IPS-15b (cell line): ENCODE results near the gene ISL2.

Experiments
- H3K27me3 ChIP-seq: one replicate; pipeline ENCODE4 v1.6.1; 2013; ENCODE audit warnings: low read length; ENCODE audit not compliant: control insufficient read depth, insufficient read depth
- H3K36me3 ChIP-seq: one replicate; pipeline ENCODE4 v1.6.1; 2013; ENCODE audit warnings: low read length; ENCODE audit not compliant: control insufficient read depth, insufficient read depth
- H3K4me1 ChIP-seq: one replicate; pipeline ENCODE4 v1.6.1; 2013; ENCODE audit warnings: mild to moderate bottlenecking, low read length; ENCODE audit not compliant: control insufficient read depth, insufficient read depth
- H3K4me3 ChIP-seq: one replicate; pipeline ENCODE4 v1.5.1; 2013; ENCODE audit warnings: low read depth, low read length
- H3K9ac ChIP-seq: one replicate; pipeline ENCODE4 v1.6.1; 2013; ENCODE audit warnings: low read depth, mild to moderate bottlenecking, low read length
- H3K9me3 ChIP-seq: one replicate; pipeline ENCODE4 v1.6.1; 2013; ENCODE audit warnings: mild to moderate bottlenecking, low read length; ENCODE audit not compliant: control insufficient read depth, insufficient read depth

The ISL2 gene

GRCh38 chr15:76339305-76340197 lies 3.0 kb downstream of the ISL2 start:
- Histone ChIP-seq H3K27me3 (peaks cover 91% of the 10 kb centered on the region), H3K36me3 (no peaks in the 10 kb centered on the region), H3K4me3 (peak overlapping the region; percentile 54), H3K4me1 (no peaks in the 10 kb centered on the region), H3K9me3 (no peaks in the 10 kb centered on the region), H3K9ac (no peak overlapping the region)

DNA sequence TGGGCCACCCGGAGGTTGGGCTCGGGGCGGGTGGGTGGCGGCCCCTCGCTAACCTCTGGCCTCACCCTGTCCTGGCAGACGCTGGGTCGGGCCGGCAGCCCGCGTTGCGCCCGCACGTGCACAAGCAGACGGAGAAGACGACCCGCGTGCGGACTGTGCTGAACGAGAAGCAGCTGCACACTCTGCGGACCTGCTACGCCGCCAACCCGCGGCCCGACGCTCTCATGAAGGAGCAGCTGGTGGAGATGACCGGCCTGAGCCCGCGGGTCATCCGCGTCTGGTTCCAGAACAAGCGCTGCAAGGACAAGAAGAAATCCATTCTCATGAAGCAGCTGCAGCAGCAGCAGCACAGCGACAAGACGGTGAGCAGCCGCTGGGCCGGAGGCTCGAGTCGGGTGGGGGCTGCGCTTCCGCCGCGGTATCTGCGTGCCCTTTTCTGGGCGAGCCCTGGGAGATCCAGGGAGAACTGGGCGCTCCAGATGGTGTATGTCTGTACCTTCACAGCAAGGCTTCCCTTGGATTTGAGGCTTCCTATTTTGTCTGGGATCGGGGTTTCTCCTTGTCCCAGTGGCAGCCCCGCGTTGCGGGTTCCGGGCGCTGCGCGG lies 3.7 kb downstream of the ISL2 start:
- Histone ChIP-seq H3K27me3 (peaks cover 95% of the 10 kb centered on the region), H3K9me3 (no peaks in the 10 kb centered on the region), H3K9ac (no peak overlapping the region), H3K4me1 (peaks cover under 1% of the 10 kb centered on the region), H3K4me3 (peak overlapping the region; percentile 52), H3K36me3 (no peaks in the 10 kb centered on the region)

DNA sequence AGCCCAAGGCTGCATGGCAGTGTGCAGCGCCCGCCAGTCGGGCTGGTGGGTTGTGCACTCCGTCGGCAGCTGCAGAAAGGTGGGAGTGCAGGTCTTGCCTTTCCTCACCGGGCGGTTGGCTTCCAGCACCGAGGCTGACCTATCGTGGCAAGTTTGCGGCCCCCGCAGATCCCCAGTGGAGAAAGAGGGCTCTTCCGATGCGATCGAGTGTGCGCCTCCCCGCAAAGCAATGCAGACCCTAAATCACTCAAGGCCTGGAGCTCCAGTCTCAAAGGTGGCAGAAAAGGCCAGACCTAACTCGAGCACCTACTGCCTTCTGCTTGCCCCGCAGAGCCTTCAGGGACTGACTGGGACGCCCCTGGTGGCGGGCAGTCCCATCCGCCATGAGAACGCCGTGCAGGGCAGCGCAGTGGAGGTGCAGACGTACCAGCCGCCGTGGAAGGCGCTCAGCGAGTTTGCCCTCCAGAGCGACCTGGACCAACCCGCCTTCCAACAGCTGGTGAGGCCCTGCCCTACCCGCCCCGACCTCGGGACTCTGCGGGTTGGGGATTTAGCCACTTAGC lies 4.3 kb downstream of the ISL2 start:
- no peak overlapping the region for H3K9ac ChIP-seq
- no peaks in the 10 kb centered on the region for H3K9me3 ChIP-seq
- H3K27me3 ChIP-seq = peaks cover 95% of the 10 kb centered on the region
- peak overlapping the region; percentile 52 for H3K4me3 ChIP-seq
- H3K4me1 ChIP-seq = peaks cover 2% of the 10 kb centered on the region
- no peaks in the 10 kb centered on the region for H3K36me3 ChIP-seq

DNA sequence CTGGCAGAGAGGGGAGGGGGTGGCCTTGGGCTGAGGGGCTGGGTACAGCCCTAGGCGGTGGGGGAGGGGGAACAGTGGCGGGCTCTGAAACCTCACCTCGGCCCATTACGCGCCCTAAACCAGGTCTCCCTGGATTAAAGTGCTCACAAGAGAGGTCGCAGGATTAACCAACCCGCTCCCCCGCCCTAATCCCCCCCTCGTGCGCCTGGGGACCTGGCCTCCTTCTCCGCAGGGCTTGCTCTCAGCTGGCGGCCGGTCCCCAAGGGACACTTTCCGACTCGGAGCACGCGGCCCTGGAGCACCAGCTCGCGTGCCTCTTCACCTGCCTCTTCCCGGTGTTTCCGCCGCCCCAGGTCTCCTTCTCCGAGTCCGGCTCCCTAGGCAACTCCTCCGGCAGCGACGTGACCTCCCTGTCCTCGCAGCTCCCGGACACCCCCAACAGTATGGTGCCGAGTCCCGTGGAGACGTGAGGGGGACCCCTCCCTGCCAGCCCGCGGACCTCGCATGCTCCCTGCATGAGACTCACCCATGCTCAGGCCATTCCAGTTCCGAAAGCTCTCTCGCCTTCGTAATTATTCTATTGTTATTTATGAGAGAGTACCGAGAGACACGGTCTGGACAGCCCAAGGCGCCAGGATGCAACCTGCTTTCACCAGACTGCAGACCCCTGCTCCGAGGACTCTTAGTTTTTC lies 4.9 kb downstream of the ISL2 start:
- Histone ChIP-seq H3K9me3 (no peaks in the 10 kb centered on the region), H3K36me3 (no peaks in the 10 kb centered on the region), H3K4me3 (peak overlapping the region; percentile 52), H3K27me3 (peaks cover 97% of the 10 kb centered on the region), H3K4me1 (peaks cover 2% of the 10 kb centered on the region), H3K9ac (no peak overlapping the region)

DNA sequence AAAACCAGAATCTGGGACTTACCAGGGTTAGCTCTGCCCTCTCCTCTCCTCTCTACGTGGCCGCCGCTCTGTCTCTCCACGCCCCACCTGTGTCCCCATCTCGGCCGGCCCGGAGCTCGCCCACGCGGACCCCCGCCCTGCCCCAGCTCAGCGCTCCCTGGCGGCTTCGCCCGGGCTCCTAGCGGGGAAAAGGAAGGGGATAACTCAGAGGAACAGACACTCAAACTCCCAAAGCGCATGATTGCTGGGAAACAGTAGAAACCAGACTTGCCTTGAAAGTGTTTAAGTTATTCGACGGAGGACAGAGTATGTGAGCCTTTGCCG lies 5.4 kb downstream of the ISL2 start:
- Histone ChIP-seq H3K27me3 (peaks cover 97% of the 10 kb centered on the region), H3K9me3 (no peaks in the 10 kb centered on the region), H3K4me3 (peak overlapping the region; percentile 48), H3K4me1 (peaks cover 2% of the 10 kb centered on the region), H3K9ac (no peak overlapping the region), H3K36me3 (no peaks in the 10 kb centered on the region)

- Histone ChIP-seq H3K4me1 (peaks cover 2% of the 10 kb centered on the region), H3K36me3 (no peaks in the 10 kb centered on the region), H3K9me3 (no peaks in the 10 kb centered on the region), H3K9ac (no peak overlapping the region), H3K4me3 (peak overlapping the region; percentile 48), H3K27me3 (peaks cover 97% of the 10 kb centered on the region)
Measured at GRCh38 chr15:76342382-76343201, 6.0 kb downstream of the ISL2 start.

- Histone ChIP-seq H3K9me3 (no peaks in the 10 kb centered on the region), H3K9ac (no peak overlapping the region), H3K27me3 (peaks cover 97% of the 10 kb centered on the region), H3K4me1 (peaks cover 7% of the 10 kb centered on the region), H3K36me3 (no peaks in the 10 kb centered on the region), H3K4me3 (peak overlapping the region; percentile 23)
Measured at GRCh38 chr15:76343313-76343996, 6.9 kb downstream of the ISL2 start.

DNA sequence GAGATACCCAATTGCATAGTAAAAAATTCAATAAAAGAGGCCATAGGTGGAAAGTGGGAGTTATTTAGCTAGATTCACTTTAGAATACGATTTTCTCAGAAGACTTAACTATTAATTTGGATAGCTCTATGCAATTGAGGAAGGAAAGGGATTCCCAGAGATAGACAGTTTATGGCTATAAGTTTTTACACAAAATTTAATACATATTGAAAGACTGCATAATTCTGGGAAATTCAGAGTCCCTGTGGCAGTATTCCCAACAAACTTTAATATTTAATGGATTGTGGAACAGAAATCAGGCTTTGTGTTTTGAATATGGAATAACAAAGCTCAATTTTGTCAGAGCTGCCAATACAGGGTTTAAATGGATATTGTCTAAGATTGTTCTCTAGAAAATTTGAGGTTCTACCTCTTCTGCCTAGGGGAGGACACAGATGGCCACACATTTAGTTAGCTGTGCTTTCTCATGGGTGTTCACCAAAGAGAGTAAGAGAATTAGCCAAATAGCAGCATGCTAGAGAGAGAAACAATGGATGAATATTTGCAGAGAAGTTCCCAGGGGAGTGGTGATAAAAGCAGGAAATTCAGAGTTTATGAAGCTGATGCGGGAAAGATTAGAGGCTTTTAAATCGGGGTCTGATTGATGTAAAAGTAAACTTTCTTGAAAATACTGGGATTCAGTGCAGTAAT lies 8.5 kb downstream of the ISL2 start:
- H3K4me1 ChIP-seq = peaks cover 7% of the 10 kb centered on the region
- H3K4me3 ChIP-seq = peak overlapping the region; percentile 58
- H3K9ac ChIP-seq = no peak overlapping the region
- peaks cover 97% of the 10 kb centered on the region for H3K27me3 ChIP-seq
- H3K9me3 ChIP-seq = no peaks in the 10 kb centered on the region
- no peaks in the 10 kb centered on the region for H3K36me3 ChIP-seq

DNA sequence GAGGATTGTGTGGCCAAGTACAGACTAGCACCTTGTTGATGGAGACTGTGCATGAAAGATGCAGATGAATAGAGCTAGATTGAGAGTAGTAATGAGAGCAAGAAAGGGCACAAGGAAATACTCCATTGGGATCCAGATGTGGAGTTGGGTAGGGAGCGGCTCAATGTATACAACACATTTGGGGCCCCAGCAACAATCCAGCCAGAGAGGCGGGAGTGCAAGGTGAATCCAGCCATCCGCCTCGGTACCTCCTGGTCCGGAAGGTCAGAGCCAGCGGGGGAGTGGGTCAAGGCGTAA lies 9.0 kb downstream of the ISL2 start:
- peaks cover 97% of the 10 kb centered on the region for H3K27me3 ChIP-seq
- H3K9me3 ChIP-seq = no peaks in the 10 kb centered on the region
- H3K4me1 ChIP-seq = peaks cover 7% of the 10 kb centered on the region
- no peaks in the 10 kb centered on the region for H3K36me3 ChIP-seq
- H3K9ac ChIP-seq = no peak overlapping the region
- H3K4me3 ChIP-seq = peak overlapping the region; percentile 58

GRCh38 chr15:76345880-76346668 lies 9.5 kb downstream of the ISL2 start:
- peaks cover 94% of the 10 kb centered on the region for H3K27me3 ChIP-seq
- H3K4me3 ChIP-seq = peak overlapping the region; percentile 58
- H3K9ac ChIP-seq = no peak overlapping the region
- H3K4me1 ChIP-seq = peaks cover 7% of the 10 kb centered on the region
- H3K36me3 ChIP-seq = no peaks in the 10 kb centered on the region
- H3K9me3 ChIP-seq = no peaks in the 10 kb centered on the region
